Skeletal muscle tissue (tissue), 4 donors: ENCODE measurements around the gene PPP1R2C. TPM values are rescaled to one million over a fixed set of nuclear protein-coding genes. Genes with fewer than 3 reads are reported as not detected.

ENCODE experiments used
- H3K27ac ChIP-seq: one replicate; pipeline ENCODE4 v1.7.0; 2013; ENCODE audit warnings: mild to moderate bottlenecking, low read depth, low read length, inconsistent platforms
- H3K27me3 ChIP-seq, 3 donors: one replicate each; pipeline ENCODE4 v1.7.0; 2013; ENCODE audit warnings: low read length in 3 of 3; ENCODE audit not compliant: control insufficient read depth in 3 of 3, insufficient read depth in 3 of 3
- H3K36me3 ChIP-seq, 3 donors: one replicate each; pipeline ENCODE4 v1.7.0; 2013; ENCODE audit warnings: low read length in 3 of 3; ENCODE audit not compliant: control insufficient read depth in 3 of 3, insufficient read depth in 3 of 3
- H3K4me1 ChIP-seq, 3 donors: one replicate each; pipeline ENCODE4 v1.7.0; 2013; ENCODE audit warnings: low read length in 3 of 3, mild to moderate bottlenecking in 3 of 3; ENCODE audit not compliant: control insufficient read depth in 3 of 3, insufficient read depth in 3 of 3
- H3K4me3 ChIP-seq, 3 donors: one replicate each; pipeline ENCODE4 v1.7.0; 2013; ENCODE audit warnings: low read length in 3 of 3
- H3K9ac ChIP-seq, 3 donors: one replicate each; pipeline ENCODE4 v1.7.0; 2013; ENCODE audit warnings: low read length in 3 of 3, mild to moderate bottlenecking in 3 of 3, moderate library complexity in 2 of 3, low read depth in 1 of 3
- H3K9me3 ChIP-seq, 3 donors: one replicate each; pipeline ENCODE4 v1.7.0; 2013; ENCODE audit warnings: low read length in 3 of 3; ENCODE audit not compliant: control insufficient read depth in 3 of 3
- total RNA-seq: library from RNA; depleted of rRNA; stranded (reverse); fragments of >200 nt; gene quantifications from one replicate; pipeline ENCODE4 v1.2.3, GENCODE V29; 2014
- donor health status: Osteomylitis.

PPP1R2C gene
- total RNA-seq, 1 donor from 2014 or later = not detected

DNA sequence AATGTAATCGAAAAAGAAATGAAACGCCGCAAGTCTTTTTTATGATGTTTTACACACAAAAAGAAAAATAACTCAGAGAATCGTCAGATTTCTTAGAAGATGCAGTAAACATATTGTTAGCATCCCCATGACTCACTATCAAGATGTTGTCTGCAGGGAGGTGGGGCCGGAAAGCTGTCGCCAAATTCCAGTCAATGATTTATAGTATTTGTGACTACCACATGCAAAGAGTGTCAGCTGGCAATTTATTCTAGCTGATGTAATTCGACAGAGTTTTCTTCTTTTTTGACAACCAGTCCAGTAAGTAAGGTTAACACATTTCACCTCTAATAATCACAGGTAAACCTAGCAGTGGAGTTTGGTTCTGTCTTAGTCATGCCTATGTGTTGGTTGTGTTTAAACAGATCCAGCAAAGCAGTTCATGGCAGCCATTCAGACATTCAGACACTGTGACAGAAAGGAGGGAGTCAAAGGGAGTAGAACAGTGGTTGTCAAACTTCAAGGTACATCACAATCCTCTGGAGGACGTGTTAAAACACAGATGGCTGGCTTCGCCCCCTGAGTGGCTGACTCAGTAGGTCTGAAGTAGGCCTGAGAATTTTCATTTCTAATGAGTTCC is 19.8 kb upstream of the PPP1R2C start:
- H3K9me3 ChIP-seq = no peaks in the 10 kb centered on the region
- no peaks in the 10 kb centered on the region for H3K36me3 ChIP-seq
- H3K27me3 ChIP-seq = no peaks in the 10 kb centered on the region
- no peak overlapping the region for H3K4me3 ChIP-seq
- H3K27ac ChIP-seq = no peak overlapping the region
- no peaks in the 10 kb centered on the region for H3K4me1 ChIP-seq
- no peak overlapping the region for H3K9ac ChIP-seq

DNA sequence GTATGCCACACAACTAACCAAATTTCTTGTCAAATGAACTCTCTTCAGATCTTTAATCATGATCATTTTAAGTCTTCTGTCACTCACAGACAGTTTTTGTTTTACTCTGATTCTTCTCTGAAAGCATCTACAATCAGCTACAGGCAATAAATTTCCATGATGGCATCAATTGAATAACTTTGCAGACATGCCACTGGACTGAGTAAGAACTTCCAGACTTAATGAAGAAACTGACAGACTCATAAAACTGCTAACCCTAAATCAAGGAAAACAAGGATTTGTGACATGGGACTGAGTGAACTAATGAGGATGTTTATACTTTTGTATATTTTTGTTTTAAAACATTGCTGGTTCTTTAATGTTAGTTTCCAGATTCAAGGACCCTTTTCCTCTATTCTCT is 5.5 kb upstream of the PPP1R2C start:
- Histone ChIP-seq H3K9me3 (peaks cover 0 to 1% (median 0%) of the 10 kb centered on the region in 3 donors), H3K9ac (no peak overlapping the region), H3K27ac (no peak overlapping the region), H3K4me1 (no peaks in the 10 kb centered on the region), H3K36me3 (no peaks in the 10 kb centered on the region), H3K27me3 (no peaks in the 10 kb centered on the region), H3K4me3 (no peak overlapping the region)

DNA sequence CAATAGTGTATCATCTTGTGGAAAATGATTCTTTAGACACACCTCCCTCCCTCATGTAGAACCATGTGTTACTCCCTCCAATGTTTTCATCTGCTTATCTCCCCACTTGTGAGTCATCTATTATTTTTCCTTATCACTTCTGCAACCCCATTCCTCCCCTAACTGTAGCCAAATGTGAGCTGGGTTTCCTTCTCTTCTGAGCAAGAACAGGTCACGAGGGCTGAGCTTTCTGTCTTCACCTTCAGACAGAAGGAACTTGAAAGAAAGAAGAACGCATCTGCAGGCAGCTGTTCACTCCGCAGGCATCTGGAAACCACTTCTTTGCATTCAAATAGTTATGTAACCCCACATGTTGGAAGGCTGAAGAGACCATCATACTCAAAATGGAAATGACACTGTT is 1.8 kb downstream of the PPP1R2C start:
- no peak overlapping the region for H3K9ac ChIP-seq
- H3K27me3 ChIP-seq = peaks cover 0 to 2% (median 0%) of the 10 kb centered on the region in 3 donors
- H3K36me3 ChIP-seq = no peaks in the 10 kb centered on the region
- H3K9me3 ChIP-seq = peaks cover 0 to 5% (median 0%) of the 10 kb centered on the region in 3 donors
- H3K4me3 ChIP-seq = no peak overlapping the region
- H3K27ac ChIP-seq = no peak overlapping the region
- no peaks in the 10 kb centered on the region for H3K4me1 ChIP-seq

DNA sequence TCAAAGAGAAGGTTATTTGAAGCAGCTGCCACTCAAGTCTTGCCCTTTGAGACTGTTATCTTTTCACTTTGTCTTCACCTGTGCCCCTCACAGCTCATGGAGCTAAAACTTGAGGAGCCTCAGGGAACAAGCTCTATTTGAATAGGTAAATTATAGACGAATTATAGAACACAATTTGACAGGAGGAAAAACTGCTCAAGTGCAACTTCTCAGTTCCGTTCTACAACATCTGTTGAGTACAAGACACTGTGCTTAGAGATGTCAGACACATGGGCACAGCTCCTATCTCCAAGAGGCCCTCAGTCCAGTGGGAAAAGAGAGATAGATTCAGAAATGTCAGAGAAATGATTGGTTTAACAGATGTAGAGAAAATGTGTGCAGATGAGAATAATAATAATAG is 5.1 kb downstream of the PPP1R2C start:
- no peaks in the 10 kb centered on the region for H3K36me3 ChIP-seq
- no peak overlapping the region for H3K9ac ChIP-seq
- H3K27ac ChIP-seq = no peak overlapping the region
- H3K27me3 ChIP-seq = no peaks in the 10 kb centered on the region
- peaks cover 0 to under 1% (median 0%) of the 10 kb centered on the region in 3 donors for H3K9me3 ChIP-seq
- no peaks in the 10 kb centered on the region for H3K4me1 ChIP-seq
- H3K4me3 ChIP-seq = no peak overlapping the region

DNA sequence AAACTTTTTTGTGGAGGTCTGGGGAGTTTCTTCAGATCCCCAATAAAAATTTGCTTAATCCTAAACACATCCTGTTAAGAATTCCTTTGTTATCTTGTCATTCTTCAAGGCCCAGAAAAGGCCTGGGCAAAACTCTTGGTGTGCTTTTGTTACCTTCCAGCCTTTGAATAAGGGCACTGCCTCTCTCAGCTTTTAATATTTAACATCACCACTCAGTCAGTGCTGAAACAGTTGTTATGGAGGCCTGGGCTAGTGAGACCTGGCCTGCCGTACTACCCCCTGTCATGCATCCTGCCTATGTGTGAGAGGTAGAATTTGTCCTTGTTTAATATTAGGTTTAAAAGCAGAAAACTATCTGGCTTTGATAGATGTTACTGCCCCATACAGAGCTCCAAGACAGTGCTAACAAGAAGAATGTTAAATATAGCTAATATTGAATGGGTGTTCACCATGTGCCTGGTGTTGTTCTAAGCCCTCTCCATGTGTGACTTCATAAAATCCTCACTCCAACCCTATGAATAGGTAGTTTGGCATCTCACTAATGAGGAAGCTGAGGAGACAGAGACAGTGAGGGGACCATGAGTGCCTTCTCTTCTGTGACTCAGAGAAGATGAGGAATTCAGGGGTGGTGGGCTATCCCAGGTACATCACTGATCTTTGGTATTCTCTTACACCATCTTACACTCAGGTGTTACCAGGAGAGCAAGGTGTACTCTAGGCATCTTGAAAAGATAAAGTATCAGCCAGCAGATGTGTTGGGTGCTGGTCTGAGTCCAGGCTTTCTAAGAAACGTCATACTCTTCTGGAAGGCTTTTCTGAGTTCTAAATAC is 6.2 kb downstream of the PPP1R2C start:
- H3K4me1 ChIP-seq = no peaks in the 10 kb centered on the region
- H3K36me3 ChIP-seq = no peaks in the 10 kb centered on the region

DNA sequence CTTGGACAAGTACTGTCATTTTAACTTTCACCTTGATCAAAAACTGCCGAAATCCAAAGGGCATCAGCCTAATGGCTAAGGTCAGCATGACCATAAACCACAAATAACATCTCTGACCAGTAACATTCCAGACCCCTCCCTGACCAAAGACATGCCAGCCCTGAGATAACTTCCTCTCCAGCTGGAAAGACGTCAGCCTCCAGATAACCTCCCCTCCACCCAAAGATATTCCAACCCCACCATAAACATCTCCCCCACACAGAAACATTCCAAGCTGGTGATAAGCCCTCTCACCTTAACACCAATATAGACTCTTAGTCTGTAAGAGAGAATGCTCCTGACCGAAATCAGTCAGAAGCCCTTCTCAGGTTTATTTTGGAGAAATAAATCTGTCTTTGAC is 7.4 kb downstream of the PPP1R2C start:
- Histone ChIP-seq H3K9me3 (no peaks in the 10 kb centered on the region), H3K27ac (no peak overlapping the region), H3K9ac (no peak overlapping the region), H3K4me3 (no peak overlapping the region), H3K27me3 (no peaks in the 10 kb centered on the region), H3K4me1 (no peaks in the 10 kb centered on the region), H3K36me3 (no peaks in the 10 kb centered on the region)

More for the DNA sequence above, 6.2 kb downstream of the PPP1R2C start:
- Histone ChIP-seq H3K27me3 (no peaks in the 10 kb centered on the region), H3K9ac (no peak overlapping the region), H3K27ac (no peak overlapping the region), H3K9me3 (no peaks in the 10 kb centered on the region), H3K4me3 (no peak overlapping the region)

DNA sequence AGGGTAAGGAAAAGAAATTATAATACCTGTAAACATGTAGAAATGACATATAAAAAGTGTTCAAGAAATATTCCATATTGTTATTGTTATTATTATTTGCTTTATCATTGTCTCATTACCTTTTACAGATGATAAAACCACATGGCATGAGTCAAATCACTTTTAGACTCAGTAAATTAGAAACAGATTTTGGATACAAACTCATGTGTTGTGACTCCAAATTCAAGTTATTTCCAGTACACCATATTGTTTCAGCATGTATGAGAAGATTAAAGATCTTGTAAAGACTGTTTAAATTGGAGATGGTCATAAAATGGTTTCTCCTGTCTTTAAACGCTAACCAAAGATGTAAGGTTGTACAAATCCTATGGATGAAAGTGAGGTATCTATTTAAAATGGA is 18.1 kb downstream of the PPP1R2C start:
- no peaks in the 10 kb centered on the region for H3K9me3 ChIP-seq
- no peak overlapping the region for H3K4me3 ChIP-seq
- no peak overlapping the region for H3K27ac ChIP-seq
- H3K4me1 ChIP-seq = no peaks in the 10 kb centered on the region
- H3K27me3 ChIP-seq = no peaks in the 10 kb centered on the region
- H3K36me3 ChIP-seq = no peaks in the 10 kb centered on the region
- H3K9ac ChIP-seq = no peak overlapping the region

DNA sequence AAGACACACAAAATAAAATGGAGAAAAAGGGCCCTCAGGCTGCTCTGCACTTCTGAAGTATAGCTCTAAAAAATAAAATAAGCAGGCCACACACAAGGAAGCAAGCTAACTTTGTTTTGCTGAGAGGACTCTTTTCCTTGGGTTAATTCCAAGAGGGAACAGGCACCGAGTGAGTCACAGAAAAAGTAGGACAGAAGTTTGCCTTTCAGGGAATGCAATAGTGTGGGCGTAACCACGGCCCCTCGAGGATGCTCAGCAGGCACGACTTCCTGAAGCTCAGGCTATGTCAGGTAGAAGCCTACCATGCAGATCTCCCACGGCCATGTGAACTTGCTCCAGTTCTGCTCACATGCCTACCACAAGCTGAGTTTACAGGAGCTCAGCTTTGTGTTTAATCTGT is 22.1 kb downstream of the PPP1R2C start:
- Histone ChIP-seq H3K27me3 (no peaks in the 10 kb centered on the region), H3K4me3 (no peak overlapping the region), H3K36me3 (no peaks in the 10 kb centered on the region), H3K9me3 (no peaks in the 10 kb centered on the region), H3K4me1 (no peaks in the 10 kb centered on the region), H3K27ac (no peak overlapping the region), H3K9ac (no peak overlapping the region)

DNA sequence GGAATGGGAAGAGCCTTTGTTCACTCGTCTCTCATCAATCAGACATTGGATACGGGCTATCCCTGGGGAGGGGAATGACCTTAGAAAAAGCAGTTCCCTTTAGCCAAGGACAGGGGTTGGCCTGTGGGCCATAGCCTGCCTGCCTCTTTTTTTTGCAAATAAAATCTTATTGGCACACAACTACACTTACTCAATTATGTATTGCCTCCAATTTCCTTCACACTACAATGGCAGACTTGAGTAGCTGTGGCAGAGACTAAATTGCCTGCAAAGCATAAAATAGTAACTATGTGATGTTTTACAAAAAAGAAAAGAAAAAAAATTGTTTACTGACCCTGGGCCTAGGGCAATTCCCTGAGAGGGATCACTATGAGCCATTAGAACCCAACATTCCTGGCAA is 23.4 kb downstream of the PPP1R2C start:
- Histone ChIP-seq H3K27ac (no peak overlapping the region), H3K36me3 (no peaks in the 10 kb centered on the region), H3K4me1 (no peaks in the 10 kb centered on the region), H3K9ac (no peak overlapping the region), H3K27me3 (no peaks in the 10 kb centered on the region), H3K9me3 (no peaks in the 10 kb centered on the region), H3K4me3 (no peak overlapping the region)

DNA sequence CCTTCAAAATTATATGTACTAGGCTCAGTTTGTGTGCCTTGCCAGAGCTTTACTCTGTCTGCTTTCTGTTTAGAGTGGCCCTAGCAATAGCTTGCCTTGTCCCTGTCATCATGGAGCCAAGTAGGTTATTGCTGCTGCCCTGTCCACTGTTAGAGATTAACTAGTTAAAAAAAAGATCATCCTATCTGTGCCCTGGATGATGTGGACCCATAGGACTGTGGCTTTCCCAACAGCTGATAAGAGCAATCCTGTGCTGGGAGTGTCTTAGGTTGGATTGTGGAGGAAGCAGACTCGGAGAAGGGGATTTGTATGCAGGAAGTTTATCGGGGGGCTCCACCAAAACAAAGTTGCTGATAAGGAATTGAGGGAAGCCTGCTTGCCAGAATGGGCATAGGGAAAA is 23.8 kb downstream of the PPP1R2C start:
- H3K4me1 ChIP-seq = no peaks in the 10 kb centered on the region
- no peaks in the 10 kb centered on the region for H3K36me3 ChIP-seq
- no peak overlapping the region for H3K9ac ChIP-seq
- H3K9me3 ChIP-seq = no peaks in the 10 kb centered on the region
- H3K27ac ChIP-seq = no peak overlapping the region
- no peak overlapping the region for H3K4me3 ChIP-seq
- H3K27me3 ChIP-seq = no peaks in the 10 kb centered on the region
